A549 (cell line): Measurements from ENCODE around the gene ZBTB48.

Experiments used
- CBX8 ChIP-seq: fragments of 200-600 bp; sonication (generic); IDR thresholded peaks from 2 replicates; pipeline ENCODE4 v1.6.1; 2016
- CTCF ChIP-seq: fragments of >200 bp; sonication (Bioruptor Twin); formaldehyde crosslinking; IDR thresholded peaks from 3 replicates; pipeline ENCODE4 v1.5.1; 2016
- FOSL2 ChIP-seq, 2 experiments: fragments of 450-650 bp in 1 of 2; fragments of >200 bp in 1 of 2; sonication (Bioruptor Twin) in 1 of 2; formaldehyde crosslinking; IDR thresholded peaks; 2 replicates each; pipeline versions ENCODE4 v1.5.0 to v1.6.1; 2016 to 2020; ENCODE audit warnings: mild to moderate bottlenecking in 1 of 2, moderate library complexity in 1 of 2
- HDAC2 ChIP-seq: fragments of 200-600 bp; sonication (generic); IDR thresholded peaks from 2 replicates; pipeline ENCODE4 v1.6.1; 2016
- JUN ChIP-seq, 2 experiments: fragments of >200 bp; sonication (Bioruptor Twin); formaldehyde crosslinking; IDR thresholded peaks; 2 replicates in 1 of 2; 3 replicates in 1 of 2; pipeline ENCODE4 v1.6.1; 2016 to 2017
- KDM1A ChIP-seq: fragments of 200-600 bp; sonication (generic); IDR thresholded peaks from 2 replicates; pipeline ENCODE4 v1.6.1; 2016; ENCODE audit warnings: low read depth, mild to moderate bottlenecking
- POLR2A ChIP-seq: IDR thresholded peaks from 2 replicates; pipeline ENCODE4 v1.6.1; 2012; ENCODE audit warnings: mild to moderate bottlenecking, low read length
- REST ChIP-seq: fragments of 200-600 bp; sonication (generic); IDR thresholded peaks from 2 replicates; pipeline ENCODE4 v1.6.1; 2016; ENCODE audit warnings: antibody characterized with exemption, mild to moderate bottlenecking, moderate library complexity
- SREBF2 ChIP-seq: fragments of 450-650 bp; IDR thresholded peaks from 2 replicates; pipeline ENCODE4 v1.6.1; 2014; ENCODE audit warnings: mild to moderate bottlenecking, moderate library complexity
- TF ChIP-seq, protein P1 (sequence below): IDR thresholded peaks from 2 replicates; pipeline ENCODE4 v1.6.1; 2012
- TF ChIP-seq, protein P2 (sequence below): IDR thresholded peaks from 2 replicates; pipeline ENCODE4 v1.6.1; 2012; ENCODE audit warnings: low read depth, borderline replicate concordance

DNA sequence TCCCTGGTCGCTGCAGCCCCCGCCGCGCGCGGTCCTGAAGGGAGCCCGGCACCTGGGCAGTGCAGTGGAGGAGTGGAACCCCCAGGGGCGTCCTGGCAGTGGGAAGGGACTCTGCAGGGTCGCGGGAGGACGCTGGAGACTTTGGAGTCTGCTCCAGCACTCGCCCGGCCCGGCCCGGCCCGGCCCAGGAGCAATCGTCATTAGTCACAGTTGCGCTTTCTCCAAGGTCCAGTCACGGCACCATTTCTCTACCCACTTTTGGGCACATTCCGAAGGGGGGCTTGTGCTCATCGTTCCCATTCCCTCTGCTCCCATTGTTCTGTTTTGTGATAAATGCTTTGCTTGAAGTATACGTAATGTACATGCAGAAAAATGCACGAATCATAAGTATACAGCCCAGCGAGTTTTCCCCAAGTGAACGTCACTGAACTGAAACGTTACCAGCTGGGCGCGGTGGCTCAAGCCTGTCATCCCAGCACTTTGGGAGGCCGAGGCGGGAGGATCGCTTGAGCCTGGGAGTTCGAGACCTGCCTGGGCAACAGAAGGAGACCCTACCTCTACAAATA, 45.9 kb downstream of the ZBTB48 start:
- TF ChIP-seq CTCF (no peak), KDM1A (no peak), JUN (IDR thresholded peaks at IDR 0.05) (no peak), SREBF2 (no peak), FOSL2 (IDR thresholded peaks at IDR 0.05) (no peak), FOSL2 (CRISPR knock-in tag; IDR thresholded peaks at IDR 0.05) (no peak), HDAC2 (no peak), REST (no peak), CBX8 (no peak), POLR2A (no peak)
- TF ChIP-seq, protein P1, sequence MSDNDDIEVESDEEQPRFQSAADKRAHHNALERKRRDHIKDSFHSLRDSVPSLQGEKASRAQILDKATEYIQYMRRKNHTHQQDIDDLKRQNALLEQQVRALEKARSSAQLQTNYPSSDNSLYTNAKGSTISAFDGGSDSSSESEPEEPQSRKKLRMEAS: no peak
- TF ChIP-seq, protein P2, sequence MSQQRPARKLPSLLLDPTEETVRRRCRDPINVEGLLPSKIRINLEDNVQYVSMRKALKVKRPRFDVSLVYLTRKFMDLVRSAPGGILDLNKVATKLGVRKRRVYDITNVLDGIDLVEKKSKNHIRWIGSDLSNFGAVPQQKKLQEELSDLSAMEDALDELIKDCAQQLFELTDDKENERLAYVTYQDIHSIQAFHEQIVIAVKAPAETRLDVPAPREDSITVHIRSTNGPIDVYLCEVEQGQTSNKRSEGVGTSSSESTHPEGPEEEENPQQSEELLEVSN: no peak
